ENCODE results near the gene GALNT17.

GRCh38 chr7:71754828-71755227 is 622.9 kb downstream of the GALNT17 start:
- TF ChIP-seq EP300 (conservative IDR thresholded peaks at IDR 0.05; ENCODE audit: poor library complexity, severe bottlenecking): no peak
- TF ChIP-seq, protein P1, sequence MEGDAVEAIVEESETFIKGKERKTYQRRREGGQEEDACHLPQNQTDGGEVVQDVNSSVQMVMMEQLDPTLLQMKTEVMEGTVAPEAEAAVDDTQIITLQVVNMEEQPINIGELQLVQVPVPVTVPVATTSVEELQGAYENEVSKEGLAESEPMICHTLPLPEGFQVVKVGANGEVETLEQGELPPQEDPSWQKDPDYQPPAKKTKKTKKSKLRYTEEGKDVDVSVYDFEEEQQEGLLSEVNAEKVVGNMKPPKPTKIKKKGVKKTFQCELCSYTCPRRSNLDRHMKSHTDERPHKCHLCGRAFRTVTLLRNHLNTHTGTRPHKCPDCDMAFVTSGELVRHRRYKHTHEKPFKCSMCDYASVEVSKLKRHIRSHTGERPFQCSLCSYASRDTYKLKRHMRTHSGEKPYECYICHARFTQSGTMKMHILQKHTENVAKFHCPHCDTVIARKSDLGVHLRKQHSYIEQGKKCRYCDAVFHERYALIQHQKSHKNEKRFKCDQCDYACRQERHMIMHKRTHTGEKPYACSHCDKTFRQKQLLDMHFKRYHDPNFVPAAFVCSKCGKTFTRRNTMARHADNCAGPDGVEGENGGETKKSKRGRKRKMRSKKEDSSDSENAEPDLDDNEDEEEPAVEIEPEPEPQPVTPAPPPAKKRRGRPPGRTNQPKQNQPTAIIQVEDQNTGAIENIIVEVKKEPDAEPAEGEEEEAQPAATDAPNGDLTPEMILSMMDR (IDR thresholded peaks at IDR 0.05; ENCODE audit: poor library complexity, severe bottlenecking): no peak
- TF ChIP-seq RAD21 (conservative IDR thresholded peaks at IDR 0.05): no peak
- TF ChIP-seq TAF1 (IDR thresholded peaks at IDR 0.05; ENCODE audit: low read depth): no peak
- TF ChIP-seq SMC3 (conservative IDR thresholded peaks at IDR 0.05; ENCODE audit: poor library complexity): no peak
- no peak for TF ChIP-seq EZH2 (IDR thresholded peaks at IDR 0.05; ENCODE audit: borderline replicate concordance, insufficient read depth, low read length, poor library complexity, severe bottlenecking)

Data from neural cell (in vitro differentiated cells).